Endothelial cell of umbilical vein (primary cell): ENCODE measurements around the gene ADARB2. TPM values are rescaled to one million over a fixed set of nuclear protein-coding genes. Genes with fewer than 3 reads are reported as not detected.

Experiments
- BruUV-seq: library from RNA; stranded (reverse); fragments of 400-500 nt; replicated peaks from 2 replicates; lab custom pipeline; 2021; lab: Mats Ljungman, UMichigan
- CTCF ChIA-PET: fragments of 300-600, 350-600 bp; sonication (Branson Sonifier 250); formaldehyde crosslinking; loops from one replicate; lab custom pipeline; 2021; ENCODE audit warnings: antibody characterized with exemption, inconsistent platforms; lab: Charles Lee
- POLR2A ChIA-PET: fragments of 300-600, 350-600 bp; sonication (Branson Sonifier 250); formaldehyde crosslinking; loops from one replicate; lab custom pipeline; 2021; ENCODE audit warnings: antibody characterized with exemption, inconsistent platforms; lab: Charles Lee
- DNase-seq: peaks from one replicate; pipeline ENCODE4 v3.0.0-alpha.2; 2011; ENCODE audit warnings: low read depth, low spot score
- FAIRE-seq: peaks from 2 replicates; lab custom pipeline; 2011; peaks lifted over from hg19 to GRCh38; lab: Jason Lieb, UNC
- H2AFZ ChIP-seq: 2 replicates; pipeline ENCODE4 v1.6.0; 2012; ENCODE audit warnings: low read depth, low read length, control low read depth, inconsistent platforms
- H3K27ac ChIP-seq: 2 replicates; pipeline ENCODE4 v1.5.1; 2011; ENCODE audit warnings: low read depth, mild to moderate bottlenecking, control low read depth, low read length, moderate library complexity; ENCODE audit not compliant: insufficient read depth
- H3K27me3 ChIP-seq, 2 experiments: 2 replicates each; pipeline versions ENCODE4 v1.6.0 to v1.6.1; 2011; ENCODE audit warnings: low read length in 2 of 2, mixed read lengths in 1 of 2; ENCODE audit not compliant: control insufficient read depth in 2 of 2, insufficient read depth in 2 of 2
- H3K36me3 ChIP-seq, 2 experiments: 2 replicates in 1 of 2; 3 replicates in 1 of 2; pipeline ENCODE4 v1.5.1; 2011; ENCODE audit warnings: low read length in 2 of 2, mild to moderate bottlenecking in 1 of 2, moderate library complexity in 1 of 2; ENCODE audit not compliant: control insufficient read depth in 2 of 2, insufficient read depth in 2 of 2; ENCODE audit errors: extremely low read depth in 1 of 2
- H3K4me1 ChIP-seq: 3 replicates; pipeline ENCODE4 v1.5.1; 2011; ENCODE audit warnings: mild to moderate bottlenecking, low read length; ENCODE audit not compliant: control insufficient read depth, insufficient read depth; ENCODE audit errors: extremely low read depth
- H3K4me2 ChIP-seq: 2 replicates; pipeline ENCODE4 v1.6.1; 2011; ENCODE audit warnings: low read length, control low read depth, mixed read lengths; ENCODE audit not compliant: insufficient read depth
- H3K4me3 ChIP-seq, 3 experiments: fragments of 200-600 bp in 1 of 3; sonication (generic), shearing (Covaris generic) in 1 of 3; replicated peaks in 1 of 3; 2 replicates each; pipeline ENCODE4 v1.5.1; 2011 to 2016; ENCODE audit warnings: control low read depth in 3 of 3, low read length in 3 of 3, mild to moderate bottlenecking in 2 of 3, inconsistent platforms in 1 of 3, low read depth in 1 of 3, moderate library complexity in 1 of 3; ENCODE audit not compliant: insufficient read depth in 1 of 3
- H3K79me2 ChIP-seq: 2 replicates; pipeline ENCODE4 v1.6.0; 2012; ENCODE audit warnings: low read length, inconsistent platforms; ENCODE audit not compliant: control insufficient read depth, insufficient read depth
- H3K9ac ChIP-seq: replicated peaks from 2 replicates; pipeline ENCODE3; 2011; ENCODE audit warnings: low read length, control low read depth; ENCODE audit not compliant: insufficient read depth; ENCODE audit errors: extremely low read depth
- H3K9me1 ChIP-seq: replicated peaks from 3 replicates; pipeline ENCODE4 v1.6.0; 2011; ENCODE audit warnings: mild to moderate bottlenecking, low read length; ENCODE audit not compliant: control insufficient read depth, insufficient read depth; ENCODE audit errors: extremely low read depth
- H3K9me3 ChIP-seq: replicated peaks from 2 replicates; pipeline ENCODE4 v1.5.1; 2012; ENCODE audit warnings: low read length, inconsistent platforms; ENCODE audit not compliant: control insufficient read depth, insufficient read depth
- H4K20me1 ChIP-seq: replicated peaks from 2 replicates; pipeline ENCODE3; 2011; ENCODE audit warnings: mild to moderate bottlenecking, low read length; ENCODE audit not compliant: control insufficient read depth, insufficient read depth; ENCODE audit errors: extremely low read depth
- EZH2 ChIP-seq: IDR thresholded peaks from 2 replicates; pipeline ENCODE4 v1.6.1; 2012; ENCODE audit warnings: borderline replicate concordance, low read depth, mild to moderate bottlenecking, moderate library complexity, low read length, inconsistent platforms; ENCODE audit not compliant: severe bottlenecking
- FOS ChIP-seq: IDR thresholded peaks from 2 replicates; pipeline ENCODE4 v1.6.1; 2011; ENCODE audit warnings: mild to moderate bottlenecking, low read length, moderate library complexity, borderline replicate concordance; ENCODE audit not compliant: insufficient read depth
- GATA2 ChIP-seq: IDR thresholded peaks from 2 replicates; pipeline ENCODE4 v1.7.0; 2011; ENCODE audit warnings: low read depth, mild to moderate bottlenecking, moderate library complexity, mixed read lengths, low read length; ENCODE audit not compliant: insufficient read length, insufficient read depth
- JUN ChIP-seq: IDR thresholded peaks from 2 replicates; pipeline ENCODE4 v1.6.1; 2011; ENCODE audit warnings: borderline replicate concordance, low read depth; ENCODE audit not compliant: insufficient read length, insufficient read depth
- MAX ChIP-seq: IDR thresholded peaks from 2 replicates; pipeline ENCODE4 v1.6.1; 2011; ENCODE audit not compliant: insufficient read depth, insufficient read length
- MYC ChIP-seq: IDR thresholded peaks from one replicate; pipeline ENCODE4 v1.6.1; 2011; ENCODE audit warnings: mild to moderate bottlenecking, low read depth, low read length
- POLR2A ChIP-seq: IDR thresholded peaks from 2 replicates; pipeline ENCODE4 v1.6.1; 2012; ENCODE audit warnings: low read depth, mild to moderate bottlenecking, control low read depth, low read length
- POLR2AphosphoS5 ChIP-seq: IDR thresholded peaks from 2 replicates; pipeline ENCODE4 v1.6.1; 2012; ENCODE audit warnings: low read depth, mild to moderate bottlenecking, control low read depth, low read length, moderate library complexity; ENCODE audit not compliant: insufficient read depth
- dilution Hi-C: fragments of 300-500 bp; cut with MboI; formaldehyde crosslinking; loops from one replicate; pipeline ENCODE4 v1.15.0; 2019; ENCODE audit warnings: low sequenced_read_pairs; ENCODE audit not compliant: extremely low pct_ligation_motif_present
- intact Hi-C: fragments of 100-400 bp; cut with micrococcal nuclease; formaldehyde crosslinking; loops from one replicate; pipeline ENCODE4 v1.10.0; 2022
- polyA plus RNA-seq, 4 experiments: library from polyadenylated mRNA; depleted of rRNA in 3 of 4; stranded (reverse) in 3 of 4; unstranded in 1 of 4; fragments of >200 nt; gene quantifications; 2 replicates each; pipeline versions ENCODE4 v1.2.1 to v1.2.3, GENCODE V29; 2011 to 2012; ENCODE audit warnings: missing spikeins in 1 of 4
- total RNA-seq: library from RNA; stranded (reverse); gene quantifications from 2 replicates; pipeline ENCODE4 v1.2.3, GENCODE V29; 2021
- TF ChIP-seq, protein P1 (sequence below), 2 donors: IDR thresholded peaks; 1 replicate in 1 of 2; 2 replicates in 1 of 2; pipeline ENCODE4 v1.5.1; 2011; ENCODE audit warnings: low read length in 2 of 2, mild to moderate bottlenecking in 2 of 2, moderate library complexity in 2 of 2, control low read depth in 1 of 2, inconsistent platforms in 1 of 2, low read depth in 1 of 2; ENCODE audit not compliant: insufficient read depth in 1 of 2; ENCODE audit errors: extremely low read depth in 1 of 2

Gene ADARB2
- total and polyA plus RNA-seq, 2 donors (not counting 3 experiments of a cell fraction or from before 2014, with no cell fraction given), result not detected

DNA sequence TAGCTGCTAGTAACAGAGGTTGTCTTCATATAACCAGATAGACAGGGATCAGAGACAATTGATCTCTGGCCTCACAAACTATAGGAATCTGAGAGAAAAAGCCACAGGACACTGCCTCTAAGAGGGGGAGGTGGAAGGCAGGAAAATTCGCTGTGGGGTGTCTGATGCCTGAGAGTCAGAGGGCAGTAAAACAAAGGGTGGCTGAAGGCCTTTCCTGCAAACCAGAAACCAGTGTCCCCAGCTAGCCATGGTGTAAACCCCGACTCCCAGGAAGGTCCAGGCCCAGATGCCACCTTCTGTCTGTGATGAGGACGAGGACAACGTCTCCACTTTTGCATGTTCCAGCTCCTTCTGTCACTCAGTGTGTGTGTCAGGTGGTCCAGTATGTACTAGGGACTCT is 215.1 kb downstream of the ADARB2 start:
- CTCF ChIA-PET, result no interaction called here
- no peaks in the 10 kb centered on the region for H3K27me3 ChIP-seq

More for the DNA sequence above, 215.1 kb downstream of the ADARB2 start:
- H3K4me1 ChIP-seq, result no peaks in the 10 kb centered on the region
- H3K27ac ChIP-seq, result no peak overlapping the region
- no TSS peak for BruUV-seq
- no peaks in the 10 kb centered on the region for H3K9me1 ChIP-seq
- POLR2A ChIA-PET, result no interaction called here
- dilution Hi-C loops, result no loop called here
- H3K9ac ChIP-seq, result no peak overlapping the region
- H4K20me1 ChIP-seq, result no peaks in the 10 kb centered on the region
- intact Hi-C loops, result no loop called here
- H3K4me2 ChIP-seq, result no peak overlapping the region
- TF ChIP-seq FOS, result no peak
- TF ChIP-seq POLR2A, result no peak
- no peak for TF ChIP-seq GATA2
- no peak for TF ChIP-seq MYC
- TF ChIP-seq, protein P1, sequence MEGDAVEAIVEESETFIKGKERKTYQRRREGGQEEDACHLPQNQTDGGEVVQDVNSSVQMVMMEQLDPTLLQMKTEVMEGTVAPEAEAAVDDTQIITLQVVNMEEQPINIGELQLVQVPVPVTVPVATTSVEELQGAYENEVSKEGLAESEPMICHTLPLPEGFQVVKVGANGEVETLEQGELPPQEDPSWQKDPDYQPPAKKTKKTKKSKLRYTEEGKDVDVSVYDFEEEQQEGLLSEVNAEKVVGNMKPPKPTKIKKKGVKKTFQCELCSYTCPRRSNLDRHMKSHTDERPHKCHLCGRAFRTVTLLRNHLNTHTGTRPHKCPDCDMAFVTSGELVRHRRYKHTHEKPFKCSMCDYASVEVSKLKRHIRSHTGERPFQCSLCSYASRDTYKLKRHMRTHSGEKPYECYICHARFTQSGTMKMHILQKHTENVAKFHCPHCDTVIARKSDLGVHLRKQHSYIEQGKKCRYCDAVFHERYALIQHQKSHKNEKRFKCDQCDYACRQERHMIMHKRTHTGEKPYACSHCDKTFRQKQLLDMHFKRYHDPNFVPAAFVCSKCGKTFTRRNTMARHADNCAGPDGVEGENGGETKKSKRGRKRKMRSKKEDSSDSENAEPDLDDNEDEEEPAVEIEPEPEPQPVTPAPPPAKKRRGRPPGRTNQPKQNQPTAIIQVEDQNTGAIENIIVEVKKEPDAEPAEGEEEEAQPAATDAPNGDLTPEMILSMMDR (IDR thresholded peaks at IDR 0.05; ENCODE audit: extremely low read depth in 1 of 2, insufficient read depth in 1 of 2, low read depth in 1 of 2, low read length in 2 of 2), result no peak
- no peak for TF ChIP-seq EZH2
- TF ChIP-seq JUN, result no peak
- TF ChIP-seq MAX, result no peak
- TF ChIP-seq POLR2AphosphoS5, result no peak
- no peaks in the 10 kb centered on the region for H3K36me3 ChIP-seq
- H3K9me3 ChIP-seq, result peaks cover 9% of the 10 kb centered on the region
- no peaks in the 10 kb centered on the region for H3K79me2 ChIP-seq
- H3K4me3 ChIP-seq, result no peak overlapping the region
- no peak for FAIRE-seq
- no peak overlapping the region for H2AFZ ChIP-seq
- DNase-seq, result no peak
